LNCAP (cell line): ENCODE results near the gene DGCR8.

Experiments used
- TF ChIP-seq, protein P1 (sequence below): fragments of 450-650 bp; IDR thresholded peaks from 2 replicates; pipeline ENCODE4 v1.5.1; 2017; ENCODE audit warnings: mild to moderate bottlenecking

Gene DGCR8

DNA sequence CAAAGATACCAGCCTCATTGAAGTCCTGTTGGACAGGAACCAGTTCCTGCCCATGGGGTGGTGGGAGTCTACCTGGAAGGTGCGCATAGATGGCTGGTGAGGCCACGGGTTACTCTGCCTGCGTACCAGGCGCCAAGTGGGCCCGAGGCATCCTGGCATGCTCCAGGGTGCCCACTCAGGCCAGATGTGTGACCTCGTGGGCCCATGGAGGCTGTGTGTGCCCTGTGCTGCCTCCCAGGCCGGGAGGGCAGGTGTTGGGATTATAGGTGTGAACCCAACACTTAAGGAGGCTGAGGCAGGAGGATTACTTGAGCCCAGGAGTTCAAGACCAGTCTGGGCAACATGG is 36.1 kb upstream of the DGCR8 start:
- TF ChIP-seq, protein P1, sequence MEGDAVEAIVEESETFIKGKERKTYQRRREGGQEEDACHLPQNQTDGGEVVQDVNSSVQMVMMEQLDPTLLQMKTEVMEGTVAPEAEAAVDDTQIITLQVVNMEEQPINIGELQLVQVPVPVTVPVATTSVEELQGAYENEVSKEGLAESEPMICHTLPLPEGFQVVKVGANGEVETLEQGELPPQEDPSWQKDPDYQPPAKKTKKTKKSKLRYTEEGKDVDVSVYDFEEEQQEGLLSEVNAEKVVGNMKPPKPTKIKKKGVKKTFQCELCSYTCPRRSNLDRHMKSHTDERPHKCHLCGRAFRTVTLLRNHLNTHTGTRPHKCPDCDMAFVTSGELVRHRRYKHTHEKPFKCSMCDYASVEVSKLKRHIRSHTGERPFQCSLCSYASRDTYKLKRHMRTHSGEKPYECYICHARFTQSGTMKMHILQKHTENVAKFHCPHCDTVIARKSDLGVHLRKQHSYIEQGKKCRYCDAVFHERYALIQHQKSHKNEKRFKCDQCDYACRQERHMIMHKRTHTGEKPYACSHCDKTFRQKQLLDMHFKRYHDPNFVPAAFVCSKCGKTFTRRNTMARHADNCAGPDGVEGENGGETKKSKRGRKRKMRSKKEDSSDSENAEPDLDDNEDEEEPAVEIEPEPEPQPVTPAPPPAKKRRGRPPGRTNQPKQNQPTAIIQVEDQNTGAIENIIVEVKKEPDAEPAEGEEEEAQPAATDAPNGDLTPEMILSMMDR = no peak

DNA sequence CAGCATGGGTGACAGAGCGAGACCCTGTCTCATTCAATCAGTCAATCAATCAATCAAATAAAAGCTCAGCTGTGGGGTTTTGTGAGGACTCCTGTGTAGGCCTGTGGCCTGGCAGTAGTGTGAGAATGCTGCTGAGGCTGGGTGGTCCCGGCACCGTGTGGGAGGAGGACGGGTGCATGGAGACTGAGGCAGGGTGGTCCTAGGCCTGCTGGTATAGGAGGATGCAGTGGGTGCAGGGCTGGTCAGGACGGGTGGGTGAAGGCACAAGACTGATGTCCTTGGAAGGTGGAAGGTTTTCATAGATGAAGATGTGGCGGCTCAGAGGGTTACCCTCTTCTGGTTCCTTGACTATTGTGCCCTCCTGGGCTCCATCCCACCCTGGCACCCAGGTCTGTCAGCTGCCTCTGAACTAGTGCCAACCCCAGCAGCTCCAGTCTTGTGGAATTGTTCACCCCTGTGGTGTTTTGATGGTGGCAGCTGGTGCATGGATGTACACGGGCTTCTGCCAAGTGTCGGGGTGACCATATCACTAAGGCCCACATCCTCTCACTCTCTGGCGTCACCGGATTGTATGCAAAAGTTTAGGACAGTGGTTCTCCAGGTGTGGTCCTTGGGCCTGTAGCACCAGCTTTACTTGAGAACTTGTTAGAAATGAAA is 35.4 kb upstream of the DGCR8 start:
- TF ChIP-seq, protein P1 = no peak

DNA sequence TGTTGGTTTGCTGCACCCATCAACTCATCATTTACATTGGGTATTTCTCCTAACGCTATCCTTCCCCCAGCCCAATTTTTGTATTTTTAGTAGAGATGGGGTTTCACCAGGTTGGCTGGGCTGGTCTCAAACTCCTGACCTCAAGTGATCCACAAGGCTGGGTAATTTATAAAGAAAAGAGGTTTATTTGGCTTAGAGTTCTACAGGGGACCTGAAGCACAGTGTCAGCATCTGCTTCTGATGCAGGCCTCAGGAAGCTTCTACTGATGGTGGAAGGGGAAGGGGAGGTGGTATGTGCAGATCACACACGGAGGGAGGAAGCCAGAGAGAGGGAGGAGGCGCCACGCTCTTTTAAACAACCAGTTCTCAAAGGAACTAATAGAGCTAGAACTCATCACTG is 33.3 kb upstream of the DGCR8 start:
- TF ChIP-seq, protein P1 = no peak

DNA sequence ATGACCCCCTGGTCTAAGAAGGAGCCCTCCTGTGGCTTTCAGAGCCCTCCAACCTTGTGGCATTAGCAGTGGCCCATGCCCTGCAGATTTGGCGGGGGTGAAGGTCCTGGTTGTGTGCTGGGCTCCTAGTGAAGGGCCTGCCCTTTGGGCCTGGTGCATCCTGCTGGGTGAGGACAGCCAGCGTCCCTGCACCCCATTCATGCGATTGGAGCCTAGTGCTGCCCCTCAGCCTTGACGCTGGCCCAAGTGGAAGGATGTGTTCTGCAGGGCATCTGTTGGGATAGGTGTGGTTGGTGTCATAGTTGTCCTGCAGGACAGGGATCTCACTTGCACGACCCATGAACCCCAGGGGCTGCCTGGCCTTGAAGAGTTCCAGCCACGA is 28.1 kb upstream of the DGCR8 start:
- TF ChIP-seq, protein P1 = no peak

DNA sequence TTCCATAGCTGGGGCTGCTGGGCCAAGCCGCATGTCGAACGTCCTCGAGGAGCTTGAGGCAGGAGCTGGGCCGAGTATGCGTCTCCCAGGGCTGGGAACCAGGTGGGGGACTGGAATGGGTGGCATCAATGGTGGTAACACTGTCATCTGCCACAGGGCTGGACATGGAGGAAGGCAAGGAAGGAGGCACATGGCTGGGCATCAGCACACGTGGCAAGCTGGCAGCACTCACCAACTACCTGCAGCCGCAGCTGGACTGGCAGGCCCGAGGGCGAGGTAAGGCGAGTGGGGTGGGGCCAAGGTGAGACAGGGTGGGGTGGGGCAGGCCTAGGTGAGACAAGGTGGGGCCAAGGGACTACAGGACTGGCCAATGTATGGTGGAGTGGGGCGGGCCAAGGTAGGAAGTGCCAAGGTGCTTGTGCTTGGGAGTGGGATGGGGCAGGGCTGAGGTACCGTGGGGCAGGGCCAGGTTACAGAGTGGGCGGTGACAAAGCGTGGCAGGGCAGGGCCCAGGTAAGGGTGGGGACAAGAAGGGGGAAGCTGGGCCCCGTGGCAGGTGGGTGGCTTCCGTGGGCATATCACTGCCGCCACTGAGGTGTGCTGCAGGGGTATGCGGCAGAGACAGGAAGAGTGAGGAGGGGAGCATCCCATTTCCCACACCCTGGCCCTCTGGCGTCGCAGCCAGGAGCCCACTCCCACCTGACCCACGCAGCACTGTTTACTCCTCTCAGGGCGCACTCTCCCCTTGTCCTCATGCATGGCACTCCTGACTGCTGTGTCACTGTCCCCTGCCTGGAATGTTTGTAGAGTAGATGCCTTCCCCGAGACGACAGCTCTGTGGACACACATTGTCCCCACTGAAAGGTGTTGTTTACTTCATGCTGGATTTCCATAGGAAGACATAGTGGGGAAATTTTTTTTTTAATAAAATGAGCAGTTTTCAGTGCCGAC is 27.5 kb upstream of the DGCR8 start:
- TF ChIP-seq, protein P1 = no peak

DNA sequence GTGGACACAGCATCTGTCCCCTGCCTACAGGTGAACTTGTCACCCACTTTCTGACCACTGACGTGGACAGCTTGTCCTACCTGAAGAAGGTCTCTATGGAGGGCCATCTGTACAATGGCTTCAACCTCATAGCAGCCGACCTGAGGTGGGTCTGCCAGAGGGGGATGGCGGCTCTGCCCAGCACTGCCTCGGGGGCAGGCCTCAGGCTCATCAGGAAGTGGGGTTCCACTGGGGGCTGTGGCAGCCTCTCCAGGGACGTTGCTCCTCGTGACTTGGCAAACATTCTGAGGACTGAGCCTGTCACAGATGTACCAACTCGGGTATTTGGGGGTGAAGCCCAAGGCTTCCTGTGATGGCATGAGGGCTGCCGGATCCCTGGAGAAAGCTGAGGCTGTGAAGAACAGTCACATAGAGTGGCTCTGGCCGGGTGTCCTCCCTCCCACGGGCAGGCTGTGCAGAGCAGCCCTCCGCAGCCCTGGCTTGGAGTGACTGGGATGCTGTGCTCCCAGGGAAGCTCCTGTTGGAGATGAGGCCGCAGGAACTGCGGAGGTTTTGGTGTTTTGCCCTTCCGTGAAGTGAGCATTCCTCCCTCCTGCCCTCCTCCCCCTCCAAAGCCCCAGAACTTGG is 26.5 kb upstream of the DGCR8 start:
- TF ChIP-seq, protein P1 = no peak

DNA sequence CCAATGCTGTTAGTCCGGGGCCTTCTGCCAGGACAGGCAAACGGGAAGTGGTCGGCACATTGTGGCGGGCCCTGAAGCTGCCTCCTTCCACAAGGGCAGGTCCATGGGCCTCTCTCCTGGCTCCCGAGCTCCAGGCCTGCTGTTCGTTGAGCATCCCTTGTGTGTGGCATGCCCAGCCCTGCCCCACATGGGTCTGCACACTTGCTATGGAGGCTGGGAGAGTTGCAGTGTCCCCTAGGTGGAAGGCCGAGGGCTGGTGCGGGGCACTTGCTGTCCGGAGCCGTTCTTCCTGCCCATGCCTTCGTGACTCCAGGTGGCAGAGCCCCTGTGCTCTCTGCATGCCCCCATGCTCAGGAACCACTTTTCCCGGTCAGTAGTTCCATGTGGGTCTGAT is 26.0 kb upstream of the DGCR8 start:
- TF ChIP-seq, protein P1 = no peak
